Glutamatergic neuron (in vitro differentiated cells): ENCODE measurements around the gene GLYR1. TPM values are rescaled to one million over a fixed set of nuclear protein-coding genes. Genes with fewer than 3 reads are reported as not detected.
"Not testable (repeated sequence)": the region's sequence is repeated elsewhere in the genome, so short reads cannot be mapped to it uniquely, and the experiment has no call there.

Source experiments
- DNase-seq: peaks from one replicate; pipeline ENCODE4 v3.0.0; 2022
- H3K27ac Mint-ChIP-seq: one replicate; pipeline ENCODE4 v1.8.0; 2020; ENCODE audit warnings: mild to moderate bottlenecking, mixed read lengths, inconsistent platforms; ENCODE audit not compliant: unreplicated experiment
- H3K27me3 Mint-ChIP-seq: one replicate; pipeline ENCODE4 v1.8.0; 2020; ENCODE audit warnings: mild to moderate bottlenecking, moderate library complexity, mixed read lengths, inconsistent platforms; ENCODE audit not compliant: unreplicated experiment
- H3K36me3 Mint-ChIP-seq: one replicate; pipeline ENCODE4 v1.8.0; 2020; ENCODE audit warnings: mild to moderate bottlenecking, mixed read lengths, inconsistent platforms; ENCODE audit not compliant: unreplicated experiment
- H3K4me1 Mint-ChIP-seq: one replicate; pipeline ENCODE4 v1.8.0; 2020; ENCODE audit warnings: mild to moderate bottlenecking, low read depth, mixed read lengths, inconsistent platforms; ENCODE audit not compliant: unreplicated experiment
- H3K4me3 Mint-ChIP-seq: one replicate; pipeline ENCODE4 v1.8.0; 2020; ENCODE audit warnings: mild to moderate bottlenecking, mixed read lengths, inconsistent platforms; ENCODE audit not compliant: unreplicated experiment
- H3K9me3 Mint-ChIP-seq: one replicate; pipeline ENCODE4 v1.8.0; 2020; ENCODE audit warnings: mild to moderate bottlenecking, moderate library complexity, mixed read lengths, inconsistent platforms; ENCODE audit not compliant: unreplicated experiment
- CTCF ChIP-seq: fragments of 200-600 bp; sonication (generic); IDR thresholded peaks from one replicate; pipeline ENCODE4 v1.5.0; 2021; ENCODE audit not compliant: partially characterized antibody, unreplicated experiment
- long read RNA-seq: library from polyadenylated mRNA; unstranded; transcript quantifications from one replicate; pipeline ENCODE4 v2.0.0, GENCODE V29; 2020; ENCODE audit not compliant: unreplicated experiment
- total RNA-seq: library from RNA; stranded (reverse); fragmentation: NEBNext Ultra II Directional; extraction: Animal tissue kit (Norgen Biotek cat#: 25700); gene quantifications from one replicate; pipeline ENCODE4 v1.2.1, GENCODE V29; 2021; ENCODE audit not compliant: unreplicated experiment

The GLYR1 gene
- 133 TPM for total RNA-seq
- long read RNA-seq, partial matches to known transcripts, result 11 of 21 reads
- long read RNA-seq, other reads (novel, unspliced or antisense), result 9 of 21 reads

- H3K27ac Mint-ChIP-seq, result peak within 1 kb of the TSS; percentile 72
- TF ChIP-seq CTCF, result no peak
- peak within 1 kb of the TSS; percentile 95 for H3K4me3 Mint-ChIP-seq
- H3K27me3 Mint-ChIP-seq, result no peaks in the 10 kb centered on the region
- DNase-seq, result peak; percentile 100
- peaks cover 2% of the 10 kb centered on the region for H3K9me3 Mint-ChIP-seq
- no peaks in the 10 kb centered on the region for H3K36me3 Mint-ChIP-seq
- peaks cover 19% of the 10 kb centered on the region for H3K4me1 Mint-ChIP-seq
These were observed at the start of gene GLYR1, which contains the start of gene UBN1 for GRCh38 chr16:4846901-4847773. GLYR1 (minus strand) TSS chr16:4847288; CDS start chr16:4847265, 23 bp downstream. UBN1 (plus strand) TSS chr16:4847481; CDS start chr16:4852918, 5,437 bp downstream.

DNA sequence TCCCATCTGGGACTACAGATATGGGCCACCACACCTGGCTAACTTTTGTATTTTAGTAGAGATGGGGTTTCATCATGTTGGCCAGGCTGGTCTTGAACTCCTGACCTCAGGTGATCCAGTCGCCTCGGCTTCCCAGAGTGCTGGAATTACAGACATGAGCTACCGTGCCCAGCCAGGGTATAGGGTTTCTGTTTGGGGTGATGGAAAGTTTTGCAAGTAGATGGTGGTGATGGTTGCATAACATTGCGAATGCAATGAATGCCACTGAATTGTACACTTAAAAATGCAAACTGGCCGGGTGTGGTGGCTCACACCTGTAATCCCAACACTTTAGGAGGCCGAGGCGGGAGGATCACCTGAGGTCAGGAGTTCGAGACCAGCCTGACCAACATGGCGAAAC is 49.7 kb upstream of the GLYR1 start:
- not testable (repeated sequence) for H3K4me3 Mint-ChIP-seq, H3K36me3 Mint-ChIP-seq, H3K27me3 Mint-ChIP-seq, DNase-seq, H3K4me1 Mint-ChIP-seq, H3K9me3 Mint-ChIP-seq, H3K27ac Mint-ChIP-seq

- H3K9me3 Mint-ChIP-seq, result peaks cover 4% of the 10 kb centered on the region
- no peak for TF ChIP-seq CTCF
- no peak for DNase-seq
- H3K27ac Mint-ChIP-seq, result no peak overlapping the region
- H3K4me3 Mint-ChIP-seq, result no peak overlapping the region
- peaks cover 1% of the 10 kb centered on the region for H3K27me3 Mint-ChIP-seq
- no peaks in the 10 kb centered on the region for H3K36me3 Mint-ChIP-seq
- peaks cover 3% of the 10 kb centered on the region for H3K4me1 Mint-ChIP-seq
These were observed 48.3 kb upstream of the GLYR1 start for GRCh38 chr16:4895366-4895765.

DNA sequence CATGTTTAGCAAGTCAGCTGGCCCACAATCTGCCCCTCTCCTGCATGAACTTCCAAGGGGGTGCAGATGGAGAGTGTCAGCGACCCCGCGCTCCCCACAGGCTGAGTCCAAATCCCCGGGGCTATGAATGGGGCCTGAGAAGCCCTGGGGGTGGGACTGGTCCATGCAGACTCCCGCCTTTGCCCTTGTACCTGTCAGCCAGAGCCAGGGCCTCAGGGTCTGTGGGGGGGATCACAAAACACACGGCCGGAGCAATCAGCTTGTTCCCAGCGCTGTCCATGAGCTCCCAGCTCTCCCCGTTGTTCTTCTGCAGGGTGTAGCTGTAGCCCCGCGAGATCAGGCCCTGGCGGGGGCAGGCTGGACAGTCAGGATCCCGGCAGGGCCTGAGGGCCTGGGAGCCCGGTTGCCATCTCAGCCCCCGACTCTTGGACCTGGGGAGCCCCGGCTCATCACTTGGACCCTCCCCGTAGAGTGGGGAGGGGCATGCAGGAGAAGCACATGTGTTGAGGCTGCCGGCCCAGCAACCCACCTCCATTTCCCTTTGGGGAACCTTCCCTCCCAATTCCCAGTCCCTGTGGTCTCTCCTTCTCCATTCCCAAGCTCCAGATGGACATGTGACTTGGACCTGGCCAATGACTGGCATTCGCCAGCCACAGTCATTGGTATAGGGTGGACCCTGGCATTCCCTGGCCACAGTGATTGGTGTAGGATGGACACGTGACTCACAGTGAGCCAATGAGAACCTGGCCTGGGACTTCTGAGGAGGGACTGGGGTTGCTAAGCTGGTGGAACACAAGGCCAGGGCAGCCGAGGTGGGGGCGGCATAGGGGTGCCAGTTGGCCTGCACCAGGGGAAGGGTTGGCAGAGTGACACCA is 47.4 kb upstream of the GLYR1 start:
- peaks cover 6% of the 10 kb centered on the region for H3K4me1 Mint-ChIP-seq
- H3K27ac Mint-ChIP-seq, result no peak overlapping the region
- H3K27me3 Mint-ChIP-seq, result peaks cover 3% of the 10 kb centered on the region
- peaks cover 4% of the 10 kb centered on the region for H3K9me3 Mint-ChIP-seq
- no peak for DNase-seq
- no peak for TF ChIP-seq CTCF
- no peak overlapping the region for H3K4me3 Mint-ChIP-seq
- H3K36me3 Mint-ChIP-seq, result no peaks in the 10 kb centered on the region

- Mint-ChIP-seq H3K36me3 (no peaks in the 10 kb centered on the region), H3K4me1 (peaks cover 13% of the 10 kb centered on the region), H3K9me3 (peaks cover 4% of the 10 kb centered on the region), H3K4me3 (no peak overlapping the region), H3K27me3 (peaks cover 3% of the 10 kb centered on the region), H3K27ac (peak overlapping the region; percentile 48)
- TF ChIP-seq CTCF, result no peak
- DNase-seq, result no peak
These were observed 46.2 kb upstream of the GLYR1 start for GRCh38 chr16:4893103-4893862.
